HG03045 (cell line): ENCODE results near the gene LOXHD1.

Experiments
- ATAC-seq: cut with Tn5 transposase; IDR thresholded peaks from one replicate; pipeline ENCODE4 v1.9.1; 2021; ENCODE audit warnings: mild to moderate bottlenecking, moderate library complexity; ENCODE audit not compliant: unreplicated experiment

The LOXHD1 gene

GRCh38 chr18:46581648-46582047, 75.4 kb downstream of the LOXHD1 start:
- no peak for ATAC-seq

DNA sequence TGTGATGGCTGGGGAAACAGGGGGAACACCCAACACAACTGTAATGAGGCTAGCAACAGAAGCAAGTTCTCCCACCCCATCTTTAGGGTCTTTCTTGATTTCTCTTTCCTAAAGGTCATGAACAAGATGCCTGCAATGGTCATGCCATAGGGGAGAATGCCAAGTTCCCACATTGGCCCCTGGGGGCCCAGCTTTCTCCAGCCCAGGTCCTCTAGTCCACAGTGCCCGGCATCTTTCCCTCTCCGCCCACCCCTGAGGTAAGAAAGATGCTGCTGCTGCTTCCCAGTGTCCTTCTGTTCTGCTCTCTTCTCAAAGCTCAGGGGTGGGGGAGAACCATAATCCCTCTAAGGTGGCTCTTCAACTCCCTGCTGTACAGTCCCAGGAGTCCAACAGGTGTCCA, 78.0 kb downstream of the LOXHD1 start:
- ATAC-seq = no peak

GRCh38 chr18:46577546-46577945, 79.5 kb downstream of the LOXHD1 start:
- ATAC-seq = no peak

GRCh38 chr18:46575851-46576250, 81.2 kb downstream of the LOXHD1 start:
- no peak for ATAC-seq

DNA sequence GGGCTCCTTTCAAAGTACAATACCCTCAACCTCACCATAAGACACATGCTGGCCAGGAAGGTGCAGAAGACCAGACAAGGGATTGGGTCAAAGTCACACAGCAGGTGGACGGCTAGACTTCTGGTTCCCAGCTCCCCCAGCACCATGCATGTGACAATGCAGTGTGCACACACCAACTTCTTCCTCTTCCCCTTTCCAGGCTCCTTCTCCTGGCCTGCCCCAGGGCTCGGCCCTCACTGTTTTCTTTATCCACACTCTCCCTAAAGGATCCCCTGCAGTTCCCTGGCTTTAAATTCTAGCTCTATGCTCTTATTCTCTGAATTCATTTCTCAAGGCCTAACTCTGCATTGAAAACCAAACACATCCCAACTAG, 82.3 kb downstream of the LOXHD1 start:
- ATAC-seq = no peak

DNA sequence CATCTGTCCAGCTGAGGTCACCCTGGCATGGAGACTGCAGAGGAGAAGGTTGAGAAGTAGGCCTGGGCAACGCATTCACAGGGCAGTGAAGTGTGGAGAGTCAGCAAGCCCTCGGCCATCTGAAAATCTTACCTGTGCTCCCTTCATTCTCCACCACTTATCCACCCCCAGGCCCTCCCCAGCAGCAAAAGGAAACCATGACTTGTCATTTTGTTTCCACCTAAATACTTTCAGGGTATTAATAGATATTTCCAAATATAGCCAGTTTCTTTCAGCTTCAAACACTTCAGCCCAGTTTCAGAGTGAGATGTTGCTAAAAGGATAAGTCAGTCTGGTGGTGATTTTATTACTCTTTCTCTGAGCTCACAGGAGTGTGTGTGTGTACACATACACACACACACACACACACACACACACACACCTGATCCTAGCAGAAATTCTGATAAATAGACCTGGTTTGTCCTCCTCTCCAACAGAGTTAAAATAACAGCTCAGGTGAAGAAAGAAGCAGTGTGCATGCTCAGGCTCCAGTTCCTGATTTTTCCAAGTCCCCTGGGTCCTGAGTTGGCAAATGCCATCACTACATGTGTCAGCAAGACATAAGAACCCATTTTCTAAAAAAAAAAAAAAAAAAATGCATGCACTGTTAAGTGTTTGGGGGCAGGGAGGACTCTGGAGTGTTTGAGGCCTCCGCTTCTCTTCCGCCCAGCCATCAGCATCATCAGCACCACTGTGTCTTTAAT, 82.8 kb downstream of the LOXHD1 start:
- peak; percentile 51 for ATAC-seq

DNA sequence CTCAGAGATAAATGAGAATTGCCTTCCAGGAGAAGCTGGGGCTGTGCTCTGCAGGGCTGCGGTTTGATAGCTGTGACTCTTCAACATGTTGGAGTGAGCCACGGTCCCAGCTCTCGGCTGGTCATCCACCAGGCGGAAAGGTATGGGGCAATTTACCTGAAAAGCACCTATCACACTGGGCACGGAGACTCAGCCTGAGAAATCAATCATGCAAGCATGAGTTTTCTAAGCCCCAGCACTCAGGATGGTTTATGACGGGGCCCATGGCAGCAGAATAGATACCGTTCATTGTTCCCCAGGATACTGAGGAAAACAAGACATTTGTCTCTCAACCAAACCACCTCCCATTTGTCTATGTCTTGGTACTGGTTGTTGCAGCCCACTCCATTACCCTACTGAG, 83.9 kb downstream of the LOXHD1 start:
- ATAC-seq = no peak

- ATAC-seq = no peak
Observed at GRCh38 chr18:46571756-46572155, 85.3 kb downstream of the LOXHD1 start.

DNA sequence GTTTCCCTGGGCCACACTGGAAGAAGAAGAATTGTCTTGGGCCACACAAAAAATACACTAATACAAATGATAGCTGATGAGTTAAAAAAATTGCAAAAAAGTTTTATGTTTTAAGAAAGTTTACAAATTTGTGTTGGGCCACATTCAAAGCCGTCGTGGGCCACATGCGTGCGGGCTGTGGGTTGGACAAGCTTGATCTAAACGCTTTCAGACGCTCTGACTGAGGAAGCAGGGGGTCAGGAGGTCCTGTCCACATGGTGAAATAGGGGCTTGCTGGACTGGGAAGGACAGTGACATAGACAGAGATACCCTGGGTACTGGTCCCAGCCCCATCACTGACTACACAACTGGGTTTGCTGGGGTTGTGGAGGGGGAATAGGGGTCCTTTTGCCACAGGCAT, 86.4 kb downstream of the LOXHD1 start:
- ATAC-seq = no peak

GRCh38 chr18:46570134-46570533, 86.9 kb downstream of the LOXHD1 start:
- no peak for ATAC-seq

- no peak for ATAC-seq
Observed at GRCh38 chr18:46569211-46569610, 87.8 kb downstream of the LOXHD1 start.

GRCh38 chr18:46567196-46567595, 89.8 kb downstream of the LOXHD1 start:
- no peak for ATAC-seq

- no peak for ATAC-seq
Observed at GRCh38 chr18:46566111-46566510, 90.9 kb downstream of the LOXHD1 start.

GRCh38 chr18:46565256-46565655, 91.8 kb downstream of the LOXHD1 start:
- ATAC-seq = no peak

GRCh38 chr18:46563317-46563716, 93.7 kb downstream of the LOXHD1 start:
- ATAC-seq = no peak

GRCh38 chr18:46562674-46563192, 94.3 kb downstream of the LOXHD1 start:
- no peak for ATAC-seq

DNA sequence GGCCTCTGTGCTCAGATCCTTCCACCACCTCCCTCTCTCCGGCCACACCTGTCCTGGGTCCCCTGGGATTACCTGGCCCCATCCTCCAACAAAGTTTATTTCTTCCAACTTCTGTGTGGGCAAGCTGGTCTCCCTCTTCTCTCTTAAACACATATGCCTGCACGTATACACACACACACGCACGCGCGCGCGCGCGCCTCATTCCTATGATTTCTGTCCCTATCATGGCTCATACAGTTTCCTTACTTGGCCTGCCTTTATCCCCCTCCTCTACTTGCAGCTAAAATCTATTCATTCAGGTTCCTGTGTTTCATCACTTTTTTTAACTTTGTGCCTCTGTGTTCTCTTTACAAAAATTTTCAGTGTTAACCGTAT, 96.4 kb downstream of the LOXHD1 start:
- ATAC-seq = no peak

DNA sequence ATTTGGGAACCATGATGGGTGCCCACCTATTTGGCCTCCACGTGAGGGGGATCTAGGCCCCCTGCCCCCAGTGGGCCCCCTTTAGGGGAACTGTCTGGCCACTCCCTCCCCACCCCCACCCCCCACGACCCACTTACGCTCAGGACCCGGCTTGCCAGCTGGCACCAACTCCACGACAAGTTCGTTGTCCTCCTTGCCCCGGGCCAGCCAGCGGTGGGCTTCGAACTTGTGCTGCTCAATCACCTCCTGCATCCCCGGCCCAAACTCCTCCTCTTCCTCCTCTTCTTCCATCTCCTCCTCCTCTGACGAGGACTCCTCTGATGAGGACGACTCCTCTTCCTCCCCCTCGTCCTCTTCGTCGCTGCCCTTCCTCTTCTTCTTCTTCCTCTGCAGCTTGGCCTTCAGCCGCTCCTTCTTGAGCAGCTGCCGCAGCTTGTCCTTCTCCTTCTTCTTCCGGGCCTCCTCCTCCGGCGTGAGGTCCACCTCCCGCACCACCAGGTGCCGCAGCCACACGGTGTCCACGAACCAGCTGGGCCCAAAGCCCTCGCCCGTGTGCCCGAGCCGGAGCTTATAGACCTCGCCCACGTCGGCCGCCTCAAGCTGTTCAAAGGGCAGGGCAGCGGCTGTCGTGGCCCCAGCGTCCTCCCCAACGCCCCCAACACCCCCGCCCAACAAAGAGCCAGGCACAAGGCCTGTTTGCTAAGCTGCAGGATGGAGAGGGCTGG, 96.9 kb downstream of the LOXHD1 start:
- no peak for ATAC-seq

GRCh38 chr18:46559296-46559695, 97.7 kb downstream of the LOXHD1 start:
- ATAC-seq = no peak

DNA sequence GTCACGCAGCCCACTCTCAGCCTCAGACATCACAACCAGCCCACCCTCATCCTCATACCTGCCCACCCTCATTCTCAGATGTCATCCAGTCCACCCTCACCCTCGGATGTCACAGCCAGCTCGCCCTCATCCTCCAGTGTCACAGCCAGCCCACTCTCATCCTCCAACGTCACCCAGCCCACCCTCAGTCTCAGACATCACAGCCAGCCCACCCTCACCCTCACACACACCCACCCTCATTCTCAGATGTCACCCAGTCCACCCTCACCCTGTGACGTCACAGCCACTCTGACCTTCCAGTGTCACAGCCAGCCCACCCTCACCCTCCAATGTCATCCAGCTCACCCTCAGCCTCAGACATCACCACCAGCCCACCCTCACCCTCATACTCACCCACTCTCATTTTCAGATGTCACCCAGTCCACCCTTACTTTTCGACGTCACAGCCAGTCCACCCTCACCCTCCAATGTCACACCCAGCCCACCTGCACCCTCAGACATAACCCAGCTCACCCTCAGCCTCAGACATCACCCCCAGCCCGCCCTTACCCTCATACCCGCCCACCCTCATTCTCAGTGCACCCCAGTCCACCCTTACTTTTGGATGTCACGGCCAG, 100.3 kb downstream of the LOXHD1 start:
- no peak for ATAC-seq

DNA sequence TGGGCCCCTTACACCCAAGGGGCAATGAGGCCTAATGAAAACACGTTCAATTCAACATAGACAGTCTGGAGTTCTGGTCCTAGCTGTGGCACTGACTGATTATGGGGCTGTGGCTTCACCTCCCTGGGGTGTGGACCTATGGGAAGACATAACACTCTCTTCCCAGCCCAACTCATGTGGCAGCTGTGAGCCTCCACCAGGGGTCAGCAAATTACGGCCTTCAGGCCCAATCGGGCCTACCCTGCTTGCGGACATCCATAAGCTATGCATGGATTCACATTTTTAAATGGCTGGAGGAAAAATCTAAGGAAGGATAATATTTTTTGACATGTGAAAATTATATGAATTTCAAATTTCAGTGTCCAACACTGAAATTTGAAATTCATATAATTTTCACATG, 101.3 kb downstream of the LOXHD1 start:
- ATAC-seq = no peak

GRCh38 chr18:46555213-46555612, 101.8 kb downstream of the LOXHD1 start:
- no peak for ATAC-seq
